HG03439 (cell line): ENCODE results near the gene MYO18A.
"Not testable (repeated sequence)": the region's sequence is repeated elsewhere in the genome, so short reads cannot be mapped to it uniquely, and the experiment has no call there.

ENCODE experiments used
- ATAC-seq: cut with Tn5 transposase; IDR thresholded peaks from one replicate; pipeline ENCODE4 v1.9.1; 2021; ENCODE audit warnings: mild to moderate bottlenecking, moderate library complexity; ENCODE audit not compliant: unreplicated experiment

MYO18A gene, protein sequence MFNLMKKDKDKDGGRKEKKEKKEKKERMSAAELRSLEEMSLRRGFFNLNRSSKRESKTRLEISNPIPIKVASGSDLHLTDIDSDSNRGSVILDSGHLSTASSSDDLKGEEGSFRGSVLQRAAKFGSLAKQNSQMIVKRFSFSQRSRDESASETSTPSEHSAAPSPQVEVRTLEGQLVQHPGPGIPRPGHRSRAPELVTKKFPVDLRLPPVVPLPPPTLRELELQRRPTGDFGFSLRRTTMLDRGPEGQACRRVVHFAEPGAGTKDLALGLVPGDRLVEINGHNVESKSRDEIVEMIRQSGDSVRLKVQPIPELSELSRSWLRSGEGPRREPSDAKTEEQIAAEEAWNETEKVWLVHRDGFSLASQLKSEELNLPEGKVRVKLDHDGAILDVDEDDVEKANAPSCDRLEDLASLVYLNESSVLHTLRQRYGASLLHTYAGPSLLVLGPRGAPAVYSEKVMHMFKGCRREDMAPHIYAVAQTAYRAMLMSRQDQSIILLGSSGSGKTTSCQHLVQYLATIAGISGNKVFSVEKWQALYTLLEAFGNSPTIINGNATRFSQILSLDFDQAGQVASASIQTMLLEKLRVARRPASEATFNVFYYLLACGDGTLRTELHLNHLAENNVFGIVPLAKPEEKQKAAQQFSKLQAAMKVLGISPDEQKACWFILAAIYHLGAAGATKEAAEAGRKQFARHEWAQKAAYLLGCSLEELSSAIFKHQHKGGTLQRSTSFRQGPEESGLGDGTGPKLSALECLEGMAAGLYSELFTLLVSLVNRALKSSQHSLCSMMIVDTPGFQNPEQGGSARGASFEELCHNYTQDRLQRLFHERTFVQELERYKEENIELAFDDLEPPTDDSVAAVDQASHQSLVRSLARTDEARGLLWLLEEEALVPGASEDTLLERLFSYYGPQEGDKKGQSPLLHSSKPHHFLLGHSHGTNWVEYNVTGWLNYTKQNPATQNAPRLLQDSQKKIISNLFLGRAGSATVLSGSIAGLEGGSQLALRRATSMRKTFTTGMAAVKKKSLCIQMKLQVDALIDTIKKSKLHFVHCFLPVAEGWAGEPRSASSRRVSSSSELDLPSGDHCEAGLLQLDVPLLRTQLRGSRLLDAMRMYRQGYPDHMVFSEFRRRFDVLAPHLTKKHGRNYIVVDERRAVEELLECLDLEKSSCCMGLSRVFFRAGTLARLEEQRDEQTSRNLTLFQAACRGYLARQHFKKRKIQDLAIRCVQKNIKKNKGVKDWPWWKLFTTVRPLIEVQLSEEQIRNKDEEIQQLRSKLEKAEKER (N-terminal part only)

DNA sequence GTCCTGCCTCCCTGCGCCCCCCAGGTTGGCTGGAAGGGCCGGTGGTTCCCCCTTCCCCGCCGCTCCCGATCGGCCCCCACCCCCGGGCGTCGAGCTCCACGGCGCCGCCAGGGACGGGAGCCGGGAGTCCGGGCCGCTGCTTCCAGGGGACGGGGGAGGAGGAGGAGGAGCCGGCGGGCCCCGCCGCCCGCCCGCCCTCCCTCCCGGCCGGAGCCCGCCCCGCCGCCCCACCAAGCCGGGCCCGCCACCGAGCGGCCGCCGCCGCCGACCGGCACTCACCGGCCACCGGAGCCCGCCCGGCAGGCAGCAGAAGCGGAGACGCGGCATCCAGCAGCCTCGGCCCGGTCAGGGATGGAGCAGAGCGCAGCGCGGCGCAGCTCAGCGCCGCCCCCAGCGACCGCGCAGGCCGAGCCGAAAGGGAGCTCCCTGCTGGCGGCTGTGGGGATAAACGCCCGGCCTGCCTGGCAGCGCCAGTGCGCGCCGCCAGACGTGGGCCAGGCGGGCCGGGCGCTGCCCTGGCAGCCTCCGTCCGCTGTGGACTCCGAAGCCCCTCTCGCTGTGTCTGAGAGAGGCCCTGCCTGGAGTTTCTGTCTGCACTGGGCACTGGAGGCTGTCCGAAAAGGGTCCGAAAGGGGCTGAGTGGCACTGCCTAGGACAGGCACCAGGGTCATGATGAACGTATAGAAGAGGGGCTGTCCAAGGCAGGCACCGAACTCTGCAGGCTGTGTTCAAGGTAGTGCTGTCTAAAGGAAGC is at the start of gene MYO18A:
TSS of gene MYO18A (minus strand) at position 365 of the 754 bp plus-strand sequence. CDS start 13,458 bp downstream, outside the sequence.
- ATAC-seq, result peak; percentile 72

DNA sequence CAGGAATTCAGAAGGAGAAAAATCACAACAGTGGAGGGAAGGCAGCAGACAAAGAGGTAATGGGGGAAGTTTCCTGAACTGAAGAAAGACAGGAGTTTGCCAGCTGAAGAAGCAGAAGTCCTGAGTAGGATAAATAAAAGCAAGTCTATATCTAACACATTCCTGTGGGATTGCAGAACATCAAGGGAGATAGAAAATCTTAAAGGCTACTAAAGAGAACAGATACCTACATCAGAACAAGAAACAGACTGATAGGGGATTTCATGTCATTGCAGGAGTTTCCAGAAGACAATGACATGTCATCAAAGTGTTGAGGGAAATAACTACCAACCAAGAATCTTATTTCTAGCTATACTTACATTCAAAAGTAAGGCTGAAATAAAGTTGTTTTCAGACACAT is 45.2 kb upstream of the MYO18A start:
- ATAC-seq, result no peak

DNA sequence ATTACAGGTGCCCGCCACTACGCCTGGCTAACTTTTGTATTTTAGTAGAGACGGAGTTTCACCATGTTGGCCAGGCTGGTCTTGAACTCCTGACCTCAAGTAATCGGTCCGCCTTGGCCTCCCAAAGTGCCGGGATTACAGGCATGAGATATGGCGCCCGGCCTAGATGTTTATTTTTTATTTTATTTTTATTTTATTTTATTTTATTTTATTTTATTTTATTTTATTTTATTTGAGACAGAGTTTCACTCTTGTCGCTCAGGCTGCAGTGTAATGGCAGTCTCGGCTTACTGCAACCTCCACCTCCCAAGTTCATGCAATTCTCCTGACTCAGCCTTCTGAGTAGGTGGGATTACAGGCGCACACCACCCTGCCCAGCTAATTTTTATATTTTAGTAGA is 41.1 kb upstream of the MYO18A start:
- ATAC-seq, result not testable (repeated sequence)

DNA sequence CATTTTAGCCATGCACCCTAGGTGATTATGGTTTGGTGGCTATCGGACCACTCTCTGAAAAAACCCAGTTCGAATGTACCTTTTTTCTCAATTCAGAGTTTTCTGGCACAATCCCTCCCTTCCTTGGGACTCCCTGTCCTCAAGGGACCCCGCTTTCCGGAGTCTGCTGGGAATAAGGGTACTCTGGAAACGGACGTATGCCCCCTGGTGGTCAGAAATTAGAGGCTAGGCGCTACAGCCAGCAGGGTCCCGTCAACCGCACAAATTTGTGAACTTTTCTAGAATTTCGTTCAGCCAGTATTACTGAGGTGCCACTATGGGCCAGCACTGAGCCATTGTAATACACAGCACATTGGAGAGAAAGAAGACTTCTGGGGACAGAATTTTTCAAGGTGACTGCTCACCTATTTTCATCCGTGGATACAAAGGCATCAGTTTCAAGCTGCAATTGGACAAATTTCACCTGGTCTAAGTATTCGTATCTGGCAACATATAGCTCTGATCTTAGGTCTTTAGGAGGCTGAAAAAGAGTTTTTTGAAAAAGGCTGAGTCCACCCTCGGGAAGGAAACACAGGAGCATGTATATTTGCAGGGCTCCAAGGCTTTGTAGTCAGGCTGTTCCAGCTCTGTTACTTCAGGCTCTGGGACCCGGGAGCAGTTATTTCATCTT is 39.3 kb upstream of the MYO18A start:
- ATAC-seq, result no peak

DNA sequence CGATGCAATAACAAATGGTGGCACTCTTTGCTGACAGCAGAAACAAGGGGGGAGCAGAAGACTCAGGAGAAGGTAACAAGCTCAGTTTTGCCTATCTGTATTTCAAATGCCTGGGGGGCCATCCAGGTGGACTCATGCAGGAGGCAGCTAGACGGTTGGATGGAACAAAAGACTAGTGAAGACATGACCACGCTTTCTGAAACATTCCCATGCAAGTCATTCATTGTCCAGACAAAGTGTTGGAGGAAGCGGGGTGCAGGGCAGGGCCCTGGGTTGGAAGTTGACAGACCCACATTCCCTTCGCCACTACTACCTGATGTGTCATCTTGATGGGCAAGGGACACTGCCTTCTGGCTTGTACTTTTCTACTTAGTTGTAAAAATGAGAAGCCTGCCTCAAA is 36.7 kb upstream of the MYO18A start:
- ATAC-seq, result no peak

DNA sequence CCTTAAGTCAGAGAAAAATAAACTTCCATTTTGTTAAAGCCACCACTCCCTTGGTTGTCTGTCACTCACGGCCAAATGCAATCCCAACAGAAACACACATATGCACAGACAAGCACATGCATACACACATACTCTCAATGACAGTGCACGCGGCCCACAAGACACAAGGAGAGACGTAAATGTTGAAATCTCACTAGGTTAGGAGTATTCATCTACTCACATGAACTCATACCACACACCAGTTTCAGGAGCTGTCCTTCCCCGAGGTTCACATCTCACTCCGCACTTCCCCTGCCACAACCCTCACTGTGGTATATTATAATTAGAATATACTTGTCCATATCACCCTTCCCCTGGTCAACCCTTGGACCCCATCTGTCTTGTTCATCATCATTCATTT is 36.0 kb upstream of the MYO18A start:
- ATAC-seq, result no peak

DNA sequence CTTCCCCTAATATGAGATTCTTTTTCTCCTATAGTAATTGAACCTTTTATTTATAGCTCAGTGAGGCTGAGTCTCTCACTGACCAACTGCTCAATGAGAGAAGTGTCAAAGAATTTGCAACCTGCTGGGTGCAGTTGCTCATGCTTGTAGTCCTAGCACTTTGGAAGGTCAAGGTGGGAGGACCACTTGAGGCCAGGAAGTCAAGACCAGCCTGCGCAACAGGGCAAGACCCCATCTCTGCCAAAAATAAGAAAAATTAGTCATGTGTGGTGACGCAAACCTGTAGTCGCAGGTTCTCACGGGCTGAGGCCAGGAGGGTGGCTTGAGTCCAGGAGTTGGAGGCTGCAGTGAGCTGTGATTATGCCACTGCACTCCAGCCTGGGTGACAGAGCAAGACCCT is 35.5 kb upstream of the MYO18A start:
- no peak for ATAC-seq

DNA sequence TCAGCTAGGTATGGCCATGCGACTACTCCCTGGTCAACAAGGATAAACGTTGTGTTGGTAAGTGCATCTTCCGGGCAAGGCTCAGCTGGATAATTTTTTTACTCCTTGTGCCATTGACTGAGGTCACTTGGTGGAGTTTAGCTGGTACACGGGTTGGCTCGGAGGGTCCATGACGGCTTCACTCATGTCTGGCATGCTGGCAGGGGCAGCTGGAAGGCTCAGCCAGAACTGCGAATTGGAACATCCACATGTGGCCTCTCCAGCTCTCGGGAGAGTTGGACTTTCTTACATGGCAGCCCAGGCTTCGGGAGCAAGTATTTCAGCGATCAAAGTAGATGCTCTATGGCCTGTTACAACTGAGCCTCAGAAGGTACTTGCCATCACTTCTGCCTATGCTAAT is 35.0 kb upstream of the MYO18A start:
- ATAC-seq, result no peak

DNA sequence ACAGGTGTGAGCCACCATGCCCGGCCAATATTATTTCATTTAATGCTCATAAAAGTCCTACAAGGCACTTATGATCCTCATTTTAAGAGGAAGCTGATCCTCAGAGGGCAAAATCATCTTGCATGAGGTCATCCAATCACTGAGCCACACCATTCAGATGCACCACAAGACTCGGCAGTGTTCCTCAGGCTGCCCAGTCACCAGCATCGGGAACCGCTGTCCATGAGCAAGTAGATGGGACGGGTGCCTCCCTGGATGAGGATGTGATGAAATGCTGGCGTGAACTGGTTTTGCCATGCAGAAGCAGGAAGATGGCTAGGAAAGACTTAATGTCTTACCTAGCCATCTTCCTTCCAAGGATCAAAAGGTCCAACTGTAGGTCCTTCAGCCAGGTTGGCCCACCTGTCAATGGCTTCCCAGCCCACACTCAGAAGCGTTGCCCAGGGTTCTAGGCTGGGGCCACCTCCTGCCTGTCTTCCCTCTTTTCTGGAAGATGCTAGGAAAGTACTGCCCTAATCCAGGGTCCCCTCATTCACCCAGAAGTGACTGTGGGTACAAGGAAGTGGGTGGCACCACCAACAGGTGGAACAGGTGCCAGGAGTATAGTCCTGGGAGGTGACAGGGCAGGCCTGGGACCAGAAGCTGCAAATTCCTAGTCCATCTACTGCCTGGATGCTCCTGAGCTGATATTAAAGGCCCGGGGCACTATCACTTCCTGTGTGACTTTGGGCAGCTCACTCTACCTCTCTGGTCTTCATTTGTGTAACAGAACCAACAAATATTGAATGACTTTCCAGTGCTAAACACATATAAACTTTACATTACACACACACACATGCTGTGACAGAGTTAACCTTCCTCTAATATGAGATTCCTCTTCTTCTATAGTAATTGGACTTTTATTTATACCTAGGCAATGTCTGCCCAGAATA is 34.3 kb upstream of the MYO18A start:
- ATAC-seq, result no peak

DNA sequence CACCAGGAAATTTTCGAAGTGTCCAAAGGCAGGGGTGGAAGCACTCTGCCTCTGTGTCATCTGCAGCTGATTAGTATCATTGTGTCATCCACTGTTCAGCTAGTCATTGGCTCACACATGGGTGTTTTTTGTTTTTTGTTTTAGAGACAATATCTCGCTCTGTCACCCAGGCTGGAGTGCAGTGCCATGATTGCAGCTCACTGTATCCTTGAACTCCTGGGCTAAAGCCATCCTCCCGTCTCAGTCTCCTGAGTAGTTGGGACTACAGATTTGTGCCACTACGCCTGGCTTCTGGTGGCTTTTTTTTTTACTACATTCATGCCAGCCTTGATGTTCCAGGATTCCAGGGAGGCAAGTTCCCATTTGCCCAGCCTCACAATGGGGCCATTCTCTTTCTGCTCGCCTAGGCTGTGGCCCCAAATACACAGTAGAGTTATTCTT is 32.5 kb upstream of the MYO18A start:
- no peak for ATAC-seq

DNA sequence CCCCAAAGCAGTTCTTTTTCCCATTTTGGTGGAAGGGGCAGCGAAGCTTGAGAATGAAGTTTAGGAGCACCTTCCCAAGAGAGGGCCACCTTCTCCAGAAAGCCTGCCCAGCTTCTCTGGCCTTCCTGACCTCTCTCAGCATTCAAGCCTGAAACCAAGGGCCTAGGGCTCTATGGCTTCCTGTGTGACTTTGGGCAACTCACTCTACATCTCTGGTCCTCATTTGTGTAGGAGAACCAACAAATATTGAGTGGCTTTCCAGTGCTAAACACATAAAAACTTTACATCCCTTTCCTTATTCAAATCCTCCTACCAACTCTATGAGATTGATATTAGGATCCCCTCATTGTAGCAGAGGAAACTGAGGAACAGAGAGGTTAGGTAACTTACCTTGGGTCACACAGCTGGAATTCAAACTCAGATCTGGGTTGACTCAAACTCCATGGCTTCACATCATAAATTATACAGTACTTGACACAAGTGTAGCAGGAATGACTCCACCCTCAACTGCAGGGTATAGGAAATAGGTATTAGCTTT is 32.0 kb upstream of the MYO18A start:
- no peak for ATAC-seq

DNA sequence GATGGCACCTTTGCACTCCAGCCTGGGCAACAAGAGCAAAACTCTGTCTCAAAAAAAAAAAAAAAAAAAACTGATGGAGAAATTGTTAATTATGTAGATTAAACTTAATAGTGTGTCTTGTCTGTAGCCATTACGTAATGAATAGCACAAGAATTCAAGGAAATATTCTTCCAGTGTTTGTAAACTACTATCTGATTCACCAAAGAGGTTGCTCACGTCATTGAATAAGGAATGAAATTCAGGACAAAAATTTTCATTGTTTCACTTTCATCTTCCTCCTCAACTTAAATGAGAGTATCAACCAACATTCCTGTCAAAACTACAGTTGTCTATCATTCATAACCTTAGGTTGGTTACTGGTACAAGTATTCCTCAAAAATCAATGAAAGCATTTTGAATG is 30.7 kb upstream of the MYO18A start:
- no peak for ATAC-seq

DNA sequence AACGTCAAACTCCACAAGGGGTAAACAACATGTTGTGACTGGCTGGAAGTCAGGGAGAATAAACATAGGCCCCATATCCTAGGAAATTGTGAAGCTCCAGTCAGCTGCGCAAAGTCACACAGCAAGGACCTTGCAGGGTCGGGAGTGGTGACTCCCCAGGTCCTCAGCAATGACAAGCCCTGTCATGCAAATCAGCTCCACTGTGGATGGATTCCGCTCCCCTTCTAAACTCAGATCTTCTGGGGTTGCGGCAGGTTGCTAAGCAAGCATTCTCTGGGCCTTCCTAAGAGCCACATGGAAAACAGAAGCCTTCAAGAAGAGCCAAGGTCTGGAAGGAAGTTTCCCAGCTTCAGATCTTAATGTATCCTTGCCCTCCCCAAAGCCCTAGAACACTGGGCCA is 28.9 kb upstream of the MYO18A start:
- ATAC-seq, result no peak

DNA sequence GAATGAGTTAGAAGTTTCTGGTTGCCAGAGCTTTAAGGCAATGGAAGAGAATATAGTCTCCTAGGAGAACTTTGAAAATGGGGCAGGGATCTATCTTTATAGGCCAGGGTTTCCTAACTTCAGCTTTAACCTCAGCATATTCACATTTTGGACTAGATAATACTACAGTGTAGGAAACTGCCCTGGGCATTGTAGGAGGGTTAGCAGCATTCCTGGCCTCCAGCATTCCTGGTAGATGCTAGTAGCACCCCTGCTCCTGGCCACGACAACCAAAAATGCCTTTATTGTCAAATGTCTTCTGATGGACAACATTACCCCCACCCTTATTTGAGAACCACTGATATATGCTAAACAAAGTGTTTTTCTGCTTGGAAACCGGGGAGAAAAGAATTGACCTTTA is 27.8 kb upstream of the MYO18A start:
- ATAC-seq, result no peak

DNA sequence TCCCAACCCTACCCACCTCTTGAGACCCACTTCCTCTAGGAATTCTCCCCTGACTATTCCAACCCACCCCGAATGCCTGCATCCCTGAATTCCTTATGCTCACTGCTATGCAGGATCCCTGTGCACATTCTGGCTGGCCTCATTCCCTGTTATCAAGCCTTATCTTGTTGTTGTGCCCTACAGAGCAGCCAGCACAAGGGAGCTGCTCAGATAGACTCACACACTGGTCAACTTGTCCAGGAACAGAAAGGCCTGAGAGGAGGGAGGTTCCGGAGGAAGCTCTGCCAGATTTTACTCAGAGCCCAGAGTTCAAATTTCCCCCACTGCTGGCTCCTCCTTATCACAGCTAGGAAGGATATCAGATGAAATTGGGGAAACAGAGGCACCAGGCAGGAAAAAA is 24.8 kb upstream of the MYO18A start:
- ATAC-seq, result no peak

DNA sequence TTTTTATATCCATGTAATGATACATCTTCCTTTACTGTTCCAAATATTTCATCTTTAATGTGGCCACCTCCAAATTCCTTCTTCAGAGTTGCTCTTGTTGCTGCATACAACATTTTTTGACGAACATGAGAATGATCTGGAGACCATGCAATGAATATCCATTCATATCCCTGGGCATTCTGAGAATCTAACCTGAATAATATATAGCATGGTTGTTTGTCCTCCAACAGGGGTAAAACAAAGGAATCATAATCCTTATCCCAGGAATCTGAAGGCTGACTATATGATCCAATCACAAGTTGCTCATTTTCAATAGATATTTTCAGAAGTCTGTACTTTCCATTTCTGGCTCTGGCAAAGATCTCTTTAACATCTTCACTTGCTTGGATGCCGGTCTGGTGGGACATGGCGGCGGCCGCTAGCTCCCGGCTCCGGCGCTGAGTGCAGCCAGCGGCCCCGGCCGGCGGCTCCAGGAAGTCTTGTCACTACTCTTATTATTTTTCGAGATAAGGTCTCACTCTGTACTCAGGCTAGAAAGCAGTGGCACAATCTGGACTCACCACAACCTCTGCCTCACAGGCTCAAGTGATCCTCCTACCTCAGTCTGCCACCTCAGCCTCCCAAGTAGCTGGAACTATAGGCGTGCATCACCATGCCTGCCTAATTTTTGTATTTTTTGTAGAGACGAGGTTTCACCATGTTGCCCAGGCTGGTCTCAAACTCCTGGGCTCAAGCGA is 24.0 kb upstream of the MYO18A start:
- ATAC-seq, result not testable (repeated sequence)

DNA sequence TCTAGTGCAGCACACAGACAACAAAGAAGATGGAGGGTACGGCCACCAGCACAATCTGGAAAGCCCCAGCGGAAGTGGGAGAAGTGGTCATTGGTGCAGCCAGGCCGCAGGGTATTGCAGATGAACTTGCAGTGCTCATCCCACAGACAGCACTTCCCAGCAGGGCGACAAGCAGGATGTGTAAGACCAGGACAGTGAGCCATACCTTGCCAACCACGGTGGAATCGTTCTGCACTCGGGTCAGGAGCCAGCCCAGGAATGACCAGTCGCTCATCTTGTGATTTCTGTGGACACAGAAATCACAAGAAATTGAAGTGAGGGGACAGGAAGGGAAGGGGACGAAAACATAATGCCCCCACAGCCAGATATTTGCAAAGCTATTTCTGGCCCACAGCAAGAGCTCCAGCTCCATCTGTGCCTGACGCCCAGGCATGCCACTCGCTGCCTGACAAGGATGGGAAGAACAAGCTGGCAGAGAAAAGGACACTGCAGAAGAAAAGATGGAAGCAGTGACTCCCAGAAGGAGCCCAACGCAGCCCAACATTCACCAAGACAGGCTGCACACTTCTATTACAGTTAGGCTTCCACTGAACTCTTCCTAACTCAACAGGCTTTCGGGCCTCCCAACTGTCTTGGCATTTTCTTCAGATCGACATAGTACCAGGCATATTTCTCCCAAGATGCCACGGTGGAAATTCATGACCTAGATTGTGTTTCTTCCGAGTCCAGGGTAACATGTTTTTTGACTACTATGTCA is 17.5 kb upstream of the MYO18A start:
- ATAC-seq, result no peak
